ENCODE data around the gene OR2AJ1. TPM values are rescaled to one million over a fixed set of nuclear protein-coding genes. Genes with fewer than 3 reads are reported as not detected.

OR2AJ1 gene
- total RNA-seq, 1 donor from 2014 or later = not detected

GRCh38 chr1:247904122-247904521 is 20.6 kb upstream of the OR2AJ1 start:
- H3K27ac ChIP-seq = no peak overlapping the region
- TF ChIP-seq CTCF (IDR thresholded peaks at IDR 0.05) = no peak
- H3K9me3 ChIP-seq = no peaks in the 10 kb centered on the region
- intact Hi-C loops (cut with DNase I) = no loop called here
- no peak overlapping the region for H3K4me3 ChIP-seq
- H3K36me3 ChIP-seq = no peaks in the 10 kb centered on the region
- DNase-seq (no peak), ATAC-seq (no peak)
- no peaks in the 10 kb centered on the region for H3K27me3 ChIP-seq
- H3K4me1 ChIP-seq = no peaks in the 10 kb centered on the region

- DNase-seq = no peak
- no peak overlapping the region for H3K4me3 ChIP-seq
- no peak overlapping the region for H3K27ac ChIP-seq
- no peak for ATAC-seq
- no peaks in the 10 kb centered on the region for H3K36me3 ChIP-seq
- TF ChIP-seq CTCF (IDR thresholded peaks at IDR 0.05) = no peak
- no peaks in the 10 kb centered on the region for H3K27me3 ChIP-seq
- no peaks in the 10 kb centered on the region for H3K9me3 ChIP-seq
- no peaks in the 10 kb centered on the region for H3K4me1 ChIP-seq
- intact Hi-C loops (cut with DNase I) = no loop called here
These were observed 19.5 kb upstream of the OR2AJ1 start for GRCh38 chr1:247905181-247905580.

- no peak overlapping the region for H3K27ac ChIP-seq
- H3K4me3 ChIP-seq = peak overlapping the region; percentile 38
- no peaks in the 10 kb centered on the region for H3K4me1 ChIP-seq
- H3K36me3 ChIP-seq = no peaks in the 10 kb centered on the region
- TF ChIP-seq CTCF (IDR thresholded peaks at IDR 0.05) = no peak
- H3K9me3 ChIP-seq = no peaks in the 10 kb centered on the region
- DNase-seq (no peak), ATAC-seq (no peak)
- H3K27me3 ChIP-seq = no peaks in the 10 kb centered on the region
- intact Hi-C loops (cut with DNase I) = no loop called here
These were observed 18.7 kb upstream of the OR2AJ1 start for GRCh38 chr1:247905910-247906503.

GRCh38 chr1:247906504-247907047 is 18.1 kb upstream of the OR2AJ1 start:
- ATAC-seq (peak; percentile 46), DNase-seq (no peak)
- intact Hi-C loops (cut with DNase I) = no loop called here
- no peak for TF ChIP-seq CTCF (IDR thresholded peaks at IDR 0.05)
- peak overlapping the region; percentile 38 for H3K4me3 ChIP-seq
- no peaks in the 10 kb centered on the region for H3K36me3 ChIP-seq
- H3K4me1 ChIP-seq = no peaks in the 10 kb centered on the region
- H3K9me3 ChIP-seq = no peaks in the 10 kb centered on the region
- H3K27ac ChIP-seq = no peak overlapping the region
- H3K27me3 ChIP-seq = no peaks in the 10 kb centered on the region

GRCh38 chr1:247908766-247909165 is 15.9 kb upstream of the OR2AJ1 start:
- no peak overlapping the region for H3K4me3 ChIP-seq
- no peaks in the 10 kb centered on the region for H3K27me3 ChIP-seq
- TF ChIP-seq CTCF (IDR thresholded peaks at IDR 0.05) = no peak
- H3K27ac ChIP-seq = no peak overlapping the region
- intact Hi-C loops (cut with DNase I) = no loop called here
- no peaks in the 10 kb centered on the region for H3K4me1 ChIP-seq
- no peak for DNase-seq
- no peaks in the 10 kb centered on the region for H3K9me3 ChIP-seq
- no peaks in the 10 kb centered on the region for H3K36me3 ChIP-seq
- no peak for ATAC-seq

- Histone ChIP-seq H3K9me3 (no peaks in the 10 kb centered on the region), H3K27ac (no peak overlapping the region), H3K27me3 (no peaks in the 10 kb centered on the region), H3K4me1 (no peaks in the 10 kb centered on the region), H3K36me3 (no peaks in the 10 kb centered on the region), H3K4me3 (no peak overlapping the region)
- DNase-seq = no peak
- intact Hi-C loops (cut with DNase I) = no loop called here
- ATAC-seq = no peak
- TF ChIP-seq CTCF (IDR thresholded peaks at IDR 0.05) = no peak
These were observed 10.9 kb upstream of the OR2AJ1 start for GRCh38 chr1:247913786-247914185.

Measured in upper lobe of right lung (tissue), 1 donor.